K562 (cell line): ENCODE measurements around the gene PLA2G4A. TPM values are rescaled to one million over a fixed set of nuclear protein-coding genes. Genes with fewer than 3 reads are reported as not detected.

Source experiments
- ATAC-seq: fragments of 200-7000 bp; cut with Tn5 transposase; 3 replicates; pipeline ENCODE4 v1.9.1; 2020; ENCODE audit warnings: moderate library complexity
- BruUV-seq: library from RNA; stranded (reverse); fragments of 400-500 nt; replicated peaks from 2 replicates; lab custom pipeline; 2021; lab: Mats Ljungman, UMichigan
- CTCF ChIA-PET: fragments of 300-600 bp; formaldehyde crosslinking; extraction: SDS; loops from one replicate; lab custom pipeline; 2021; ENCODE audit warnings: low intra/inter-chr PET ratio; lab: Yijun Ruan, JAX
- POLR2A ChIA-PET: fragments of 300-600, 350-650 bp; sonication (Branson Sonifier 250); formaldehyde crosslinking; extraction: SDS; loops from one replicate; lab custom pipeline; 2021; ENCODE audit warnings: antibody characterized with exemption, inconsistent platforms; lab: Yijun Ruan, JAX
- DNase-seq, 4 experiments: peaks; one replicate each; pipeline versions ENCODE4 v3.0.0 to v3.0.0-alpha.2; 2011 to 2018; ENCODE audit warnings: low spot score in 3 of 4, mixed read lengths in 3 of 4; ENCODE audit errors: extremely low read depth in 1 of 4
- FAIRE-seq: peaks from 2 replicates; lab custom pipeline; 2011; peaks lifted over from hg19 to GRCh38; lab: Jason Lieb, UNC
- H2AFZ ChIP-seq: 2 replicates; pipeline ENCODE4 v1.6.0; 2011; ENCODE audit warnings: low read depth, low read length, control low read depth, inconsistent platforms
- H3K27ac ChIP-seq: fragments of 200-600 bp; 3 replicates; pipeline ENCODE4 v1.8.0; 2011; ENCODE audit warnings: low read depth, mild to moderate bottlenecking, control low read depth, inconsistent platforms, low read length, moderate library complexity, mixed read lengths; ENCODE audit errors: extremely low read depth
- H3K27me3 ChIP-seq, 2 experiments: fragments of 300-600 bp in 1 of 2; 2 replicates in 1 of 2; 3 replicates in 1 of 2; pipeline versions ENCODE4 v1.6.0 to v1.8.0; 2011; ENCODE audit warnings: inconsistent platforms in 2 of 2, low read length in 2 of 2, mild to moderate bottlenecking in 1 of 2, mixed read lengths in 1 of 2, moderate library complexity in 1 of 2; ENCODE audit not compliant: control insufficient read depth in 2 of 2, insufficient read depth in 2 of 2
- H3K36me3 ChIP-seq: fragments of 300-600 bp; 3 replicates; pipeline ENCODE4 v1.8.0; 2011; ENCODE audit warnings: mild to moderate bottlenecking, low read length, inconsistent platforms; ENCODE audit not compliant: control insufficient read depth, insufficient read depth
- H3K4me1 ChIP-seq, 2 experiments: fragments of 200-600 bp in 1 of 2; replicated peaks in 1 of 2; 2 replicates in 1 of 2; 3 replicates in 1 of 2; pipeline versions ENCODE4 v1.5.1 to v1.8.0; 2011; ENCODE audit warnings: inconsistent platforms in 2 of 2, low read length in 2 of 2, mild to moderate bottlenecking in 1 of 2, mixed read lengths in 1 of 2, moderate library complexity in 1 of 2; ENCODE audit not compliant: control insufficient read depth in 2 of 2, insufficient read depth in 2 of 2
- H3K4me2 ChIP-seq: 2 replicates; pipeline ENCODE4 v1.6.1; 2011; ENCODE audit warnings: low read length, control low read depth, inconsistent platforms, mixed read lengths; ENCODE audit not compliant: insufficient read depth
- H3K4me3 ChIP-seq: fragments of 200-600 bp; sonication (generic), shearing (Covaris generic); 2 replicates; pipeline ENCODE4 v1.5.1; 2016; ENCODE audit warnings: control low read depth, inconsistent platforms
- H3K79me2 ChIP-seq: fragments of 200-600 bp; 3 replicates; pipeline ENCODE4 v1.8.0; 2011; ENCODE audit warnings: low read length, inconsistent platforms; ENCODE audit not compliant: control insufficient read depth, insufficient read depth
- H3K9ac ChIP-seq, 2 experiments: 2 replicates each; pipeline versions ENCODE4 v1.6.0 to v1.6.1; 2011; ENCODE audit warnings: low read depth in 2 of 2, low read length in 2 of 2, control low read depth in 1 of 2, inconsistent platforms in 1 of 2, mild to moderate bottlenecking in 1 of 2, mixed read lengths in 1 of 2; ENCODE audit not compliant: insufficient read depth in 1 of 2
- H3K9me1 ChIP-seq: one replicate; pipeline ENCODE4 v1.6.0; 2011; ENCODE audit warnings: inconsistent platforms, mild to moderate bottlenecking, low read length, moderate library complexity; ENCODE audit not compliant: control insufficient read depth, insufficient read depth
- H3K9me3 ChIP-seq: replicated peaks from 2 replicates; pipeline ENCODE4 v1.5.1; 2011; ENCODE audit warnings: low read depth, low read length, inconsistent platforms; ENCODE audit not compliant: control insufficient read depth, insufficient read depth
- H4K20me1 ChIP-seq: replicated peaks from 2 replicates; pipeline ENCODE4 v1.6.1; 2011; ENCODE audit warnings: low read length, inconsistent platforms, mixed read lengths; ENCODE audit not compliant: control insufficient read depth, insufficient read depth
- ASH1L ChIP-seq: fragments of 450-650 bp; IDR thresholded peaks from 2 replicates; pipeline ENCODE4 v1.6.1; 2018; ENCODE audit warnings: borderline replicate concordance, mild to moderate bottlenecking, low read depth; ENCODE audit not compliant: partially characterized antibody
- TBL1XR1 ChIP-seq, 2 experiments: IDR thresholded peaks; 2 replicates each; pipeline ENCODE4 v1.6.1; 2012; ENCODE audit warnings: improper control_type of control experiment in 2 of 2, low read length in 2 of 2, mild to moderate bottlenecking in 1 of 2
- TFAM ChIP-seq: fragments of 250-450 bp; sonication (Bioruptor Pico); conservative IDR thresholded peaks from 2 replicates; pipeline ENCODE4 v1.5.0; 2021; ENCODE audit warnings: mild to moderate bottlenecking, moderate library complexity
- ZBED1 ChIP-seq: IDR thresholded peaks from 2 replicates; pipeline ENCODE4 v1.6.1; 2014
- ZFX ChIP-seq: sonication (generic); formaldehyde crosslinking; IDR thresholded peaks from 2 replicates; pipeline ENCODE4 v1.8.0; 2022; ENCODE audit warnings: mild to moderate bottlenecking, missing genetic modification reagents, moderate library complexity
- ZNF175 ChIP-seq: fragments of 200-800 bp; sonication (Bioruptor generic); IDR thresholded peaks from 2 replicates; pipeline ENCODE4 v1.6.1; 2016; ENCODE audit warnings: low read depth, mild to moderate bottlenecking, missing genetic modification characterization, missing compliant biosample characterization
- ZNF253 ChIP-seq: fragments of 250-450 bp; sonication (Bioruptor Pico); conservative IDR thresholded peaks from 2 replicates; pipeline ENCODE4 v1.6.1; 2021; ENCODE audit warnings: mild to moderate bottlenecking
- ZNF668 ChIP-seq: fragments of 250-450 bp; sonication (Bioruptor Pico); IDR thresholded peaks from 2 replicates; pipeline ENCODE4 v1.8.0; 2022; ENCODE audit warnings: mild to moderate bottlenecking, inconsistent platforms
- ZNF707 ChIP-seq: fragments of 250-450 bp; sonication (Bioruptor Pico); conservative IDR thresholded peaks from 2 replicates; pipeline ENCODE4 v1.8.0; 2022; ENCODE audit warnings: inconsistent platforms, mild to moderate bottlenecking, moderate library complexity
- ZNF785 ChIP-seq: fragments of 250-450 bp; sonication (Bioruptor Pico); IDR thresholded peaks from 2 replicates; pipeline ENCODE4 v1.4.0; 2020; ENCODE audit warnings: mild to moderate bottlenecking
- WGBS: fragments of 100-300 bp; shearing (Covaris generic); methylation state at CpG from one replicate; pipeline ENCODE4 v1.1.6; 2016; ENCODE audit warnings: low coverage, mixed read lengths; ENCODE audit not compliant: insufficient coverage; ENCODE audit errors: missing lambda C conversion rate; 5-methylcytosine and 5-hydroxymethylcytosine counted together
- in situ Hi-C: fragments of 300-500 bp; cut with MboI; formaldehyde crosslinking; loops from 4 replicates; pipeline ENCODE4 v1.15.0; 2018; ENCODE audit warnings: inconsistent platforms, mixed read lengths
- intact Hi-C: fragments of 100-400 bp; cut with micrococcal nuclease; formaldehyde crosslinking; loops from 2 replicates; pipeline ENCODE4 v1.14.2; 2022
- polyA plus RNA-seq, 8 experiments: library from polyadenylated mRNA; depleted of rRNA in 4 of 8; stranded (reverse) in 5 of 8; unstranded in 3 of 8; fragments of >200 nt; fragmentation: Nextera tagmentation in 2 of 8; fragmentation: Illumina TruSeq in 1 of 8; extraction: Ambion mirVana in 2 of 8; extraction: Trizol in 1 of 8; gene quantifications; 2 replicates each; pipeline versions ENCODE4 v1.2.1 to v1.2.3, GENCODE V29; 2011 to 2014; ENCODE audit warnings: inconsistent platforms in 1 of 8, missing spikeins in 1 of 8
- total RNA-seq, 7 experiments: library from RNA; depleted of rRNA in 6 of 7; stranded (reverse); fragments of >200 nt in 6 of 7; fragmentation: Illumina TruSeq in 2 of 7; extraction: Trizol in 2 of 7; gene quantifications; 2 replicates each; pipeline versions ENCODE4 v1.2.1 to v1.2.3, GENCODE V29; 2011 to 2021; ENCODE audit warnings: low replicate concordance in 1 of 7
- TF ChIP-seq, protein P1 (sequence below): fragments of 250-450 bp; sonication (Bioruptor Pico); IDR thresholded peaks from 2 replicates; pipeline ENCODE4 v1.5.0; 2021
- TF ChIP-seq, protein P2 (sequence below): sonication (generic); formaldehyde crosslinking; IDR thresholded peaks from 2 replicates; pipeline ENCODE4 v1.9.0; 2022; ENCODE audit warnings: mild to moderate bottlenecking, missing genetic modification reagents
- TF ChIP-seq, protein P3 (sequence below): sonication (generic); formaldehyde crosslinking; IDR thresholded peaks from 2 replicates; pipeline ENCODE4 v1.8.0; 2022; ENCODE audit warnings: missing genetic modification reagents, mild to moderate bottlenecking, borderline replicate concordance
- TF ChIP-seq, protein P4 (sequence below): fragments of 250-450 bp; sonication (Bioruptor Pico); IDR thresholded peaks from 2 replicates; pipeline ENCODE4 v1.9.0; 2021; ENCODE audit warnings: mild to moderate bottlenecking
- TF ChIP-seq, protein P5 (sequence below): fragments of 450-650 bp; IDR thresholded peaks from 2 replicates; pipeline ENCODE4 v1.6.1; 2016; ENCODE audit warnings: low read depth, mild to moderate bottlenecking, moderate library complexity
- TF ChIP-seq, protein P6 (sequence below): fragments of 450-650 bp; formaldehyde crosslinking; IDR thresholded peaks from 2 replicates; pipeline ENCODE4 v1.4.0; 2022; ENCODE audit warnings: missing genetic modification characterization

Gene PLA2G4A
- total and polyA plus RNA-seq, 9 of the 15 experiments (the other 6 are each of a cell fraction or from before 2014, with no cell fraction given) = 0.04 to 0.71 (median 0.22) TPM; not detected in 4

DNA sequence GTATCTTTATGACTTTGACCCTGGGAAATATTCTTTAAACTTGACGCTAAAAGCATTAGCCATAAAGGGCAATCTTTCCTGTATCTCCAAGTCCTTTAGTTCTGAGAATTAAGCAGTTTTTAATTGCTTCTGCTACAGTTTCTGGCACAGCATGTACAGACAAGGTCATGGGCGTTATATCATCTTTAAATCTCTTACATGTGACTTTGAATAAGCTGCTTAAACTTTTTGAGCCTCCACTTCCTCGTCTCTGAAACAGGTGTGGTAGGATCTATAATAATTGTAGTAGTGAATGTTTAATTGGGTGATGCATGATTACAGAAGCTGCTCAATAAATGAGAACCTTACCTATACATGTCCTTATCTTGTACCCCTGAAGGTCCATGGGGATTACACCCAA, 153.4 kb downstream of the PLA2G4A start (continued):
- TF ChIP-seq TBL1XR1 (IDR thresholded peaks at IDR 0.05; ENCODE audit: low read length in 2 of 2) (no peak), ZNF785 (no peak), ZNF707 (no peak)
- TF ChIP-seq, protein P1, sequence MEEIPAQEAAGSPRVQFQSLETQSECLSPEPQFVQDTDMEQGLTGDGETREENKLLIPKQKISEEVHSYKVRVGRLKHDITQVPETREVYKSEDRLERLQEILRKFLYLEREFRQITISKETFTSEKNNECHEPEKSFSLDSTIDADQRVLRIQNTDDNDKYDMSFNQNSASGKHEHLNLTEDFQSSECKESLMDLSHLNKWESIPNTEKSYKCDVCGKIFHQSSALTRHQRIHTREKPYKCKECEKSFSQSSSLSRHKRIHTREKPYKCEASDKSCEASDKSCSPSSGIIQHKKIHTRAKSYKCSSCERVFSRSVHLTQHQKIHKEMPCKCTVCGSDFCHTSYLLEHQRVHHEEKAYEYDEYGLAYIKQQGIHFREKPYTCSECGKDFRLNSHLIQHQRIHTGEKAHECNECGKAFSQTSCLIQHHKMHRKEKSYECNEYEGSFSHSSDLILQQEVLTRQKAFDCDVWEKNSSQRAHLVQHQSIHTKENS (CRISPR knock-in tag) = no peak
- TF ChIP-seq, protein P2, sequence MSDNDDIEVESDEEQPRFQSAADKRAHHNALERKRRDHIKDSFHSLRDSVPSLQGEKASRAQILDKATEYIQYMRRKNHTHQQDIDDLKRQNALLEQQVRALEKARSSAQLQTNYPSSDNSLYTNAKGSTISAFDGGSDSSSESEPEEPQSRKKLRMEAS = no peak

DNA sequence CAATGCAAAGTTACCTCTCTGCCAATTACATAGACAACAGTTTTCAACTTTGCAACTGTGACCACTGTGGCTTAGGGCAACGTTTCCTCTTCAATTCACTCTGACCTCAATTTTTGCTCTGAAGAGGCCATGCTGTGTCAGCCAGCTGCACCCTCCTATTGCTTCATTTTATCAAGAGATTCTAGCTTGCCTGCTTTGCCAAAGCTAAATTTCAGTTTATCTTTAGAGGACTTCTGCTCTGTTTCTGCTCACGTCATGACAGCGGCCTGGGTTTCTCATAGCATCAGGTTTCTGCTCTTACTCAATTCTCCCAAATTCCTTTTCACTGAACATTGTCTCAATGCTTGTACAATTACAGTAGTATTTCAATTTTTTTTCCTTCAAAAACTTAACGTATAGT, 154.6 kb downstream of the PLA2G4A start:
- H4K20me1 ChIP-seq = no peaks in the 10 kb centered on the region
- H3K27ac ChIP-seq = no peak overlapping the region
- no peak for ATAC-seq
- ChIA-PET CTCF (interaction anchor here (0.7 kb wide), 1 partner anchor 658 kb away, joined by 4 read pairs; no protein-coding TSS in a partner anchor), POLR2A (interaction anchor here (0.7 kb wide), 1 partner anchor 22 kb away, joined by 3 read pairs; no protein-coding TSS in a partner anchor)
- no peak for DNase-seq
- no peak for FAIRE-seq
- no peaks in the 10 kb centered on the region for H3K79me2 ChIP-seq
- 19% methylated on average over 4 of the region's 4 CpGs for WGBS
- no peak overlapping the region for H3K4me3 ChIP-seq
- no peak overlapping the region for H2AFZ ChIP-seq
- no peak overlapping the region for H3K9ac ChIP-seq
- H3K4me2 ChIP-seq = no peak overlapping the region
- in situ Hi-C loops (loop anchor here (10.0 kb wide), 1 partner anchor 499 kb away; no protein-coding TSS in a partner anchor), intact Hi-C loops (no loop called here)
- H3K9me1 ChIP-seq = no peaks in the 10 kb centered on the region
- BruUV-seq = no TSS peak
- H3K9me3 ChIP-seq = no peaks in the 10 kb centered on the region
- no peaks in the 10 kb centered on the region for H3K27me3 ChIP-seq
- H3K4me1 ChIP-seq = no peaks in the 10 kb centered on the region
- no peaks in the 10 kb centered on the region for H3K36me3 ChIP-seq
- TF ChIP-seq ZNF668 (CRISPR knock-in tag) (no peak), ZNF175 (no peak), ZBED1 (no peak), ZNF707 (no peak), ZFX (CRISPR knock-in tag) (no peak), TFAM (no peak), ASH1L (no peak), ZNF253 (CRISPR knock-in tag) (no peak)
- TF ChIP-seq, protein P3, sequence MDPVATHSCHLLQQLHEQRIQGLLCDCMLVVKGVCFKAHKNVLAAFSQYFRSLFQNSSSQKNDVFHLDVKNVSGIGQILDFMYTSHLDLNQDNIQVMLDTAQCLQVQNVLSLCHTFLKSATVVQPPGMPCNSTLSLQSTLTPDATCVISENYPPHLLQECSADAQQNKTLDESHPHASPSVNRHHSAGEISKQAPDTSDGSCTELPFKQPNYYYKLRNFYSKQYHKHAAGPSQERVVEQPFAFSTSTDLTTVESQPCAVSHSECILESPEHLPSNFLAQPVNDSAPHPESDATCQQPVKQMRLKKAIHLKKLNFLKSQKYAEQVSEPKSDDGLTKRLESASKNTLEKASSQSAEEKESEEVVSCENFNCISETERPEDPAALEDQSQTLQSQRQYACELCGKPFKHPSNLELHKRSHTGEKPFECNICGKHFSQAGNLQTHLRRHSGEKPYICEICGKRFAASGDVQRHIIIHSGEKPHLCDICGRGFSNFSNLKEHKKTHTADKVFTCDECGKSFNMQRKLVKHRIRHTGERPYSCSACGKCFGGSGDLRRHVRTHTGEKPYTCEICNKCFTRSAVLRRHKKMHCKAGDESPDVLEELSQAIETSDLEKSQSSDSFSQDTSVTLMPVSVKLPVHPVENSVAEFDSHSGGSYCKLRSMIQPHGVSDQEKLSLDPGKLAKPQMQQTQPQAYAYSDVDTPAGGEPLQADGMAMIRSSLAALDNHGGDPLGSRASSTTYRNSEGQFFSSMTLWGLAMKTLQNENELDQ (CRISPR knock-in tag) = no peak
- TF ChIP-seq, protein P4, sequence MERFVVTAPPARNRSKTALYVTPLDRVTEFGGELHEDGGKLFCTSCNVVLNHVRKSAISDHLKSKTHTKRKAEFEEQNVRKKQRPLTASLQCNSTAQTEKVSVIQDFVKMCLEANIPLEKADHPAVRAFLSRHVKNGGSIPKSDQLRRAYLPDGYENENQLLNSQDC = no peak
- TF ChIP-seq, protein P5, sequence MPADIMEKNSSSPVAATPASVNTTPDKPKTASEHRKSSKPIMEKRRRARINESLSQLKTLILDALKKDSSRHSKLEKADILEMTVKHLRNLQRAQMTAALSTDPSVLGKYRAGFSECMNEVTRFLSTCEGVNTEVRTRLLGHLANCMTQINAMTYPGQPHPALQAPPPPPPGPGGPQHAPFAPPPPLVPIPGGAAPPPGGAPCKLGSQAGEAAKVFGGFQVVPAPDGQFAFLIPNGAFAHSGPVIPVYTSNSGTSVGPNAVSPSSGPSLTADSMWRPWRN = no peak
- TF ChIP-seq, protein P6, sequence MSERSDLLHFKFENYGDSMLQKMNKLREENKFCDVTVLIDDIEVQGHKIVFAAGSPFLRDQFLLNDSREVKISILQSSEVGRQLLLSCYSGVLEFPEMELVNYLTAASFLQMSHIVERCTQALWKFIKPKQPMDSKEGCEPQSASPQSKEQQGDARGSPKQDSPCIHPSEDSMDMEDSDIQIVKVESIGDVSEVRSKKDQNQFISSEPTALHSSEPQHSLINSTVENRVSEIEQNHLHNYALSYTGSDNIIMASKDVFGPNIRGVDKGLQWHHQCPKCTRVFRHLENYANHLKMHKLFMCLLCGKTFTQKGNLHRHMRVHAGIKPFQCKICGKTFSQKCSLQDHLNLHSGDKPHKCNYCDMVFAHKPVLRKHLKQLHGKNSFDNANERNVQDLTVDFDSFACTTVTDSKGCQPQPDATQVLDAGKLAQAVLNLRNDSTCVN (CRISPR knock-in tag) = no peak
